WTC11 (cell line): ENCODE data around the gene PRAC2.

Source experiments
- ATF1 ChIP-seq: sonication (generic); formaldehyde crosslinking; IDR thresholded peaks from 2 replicates; pipeline ENCODE4 v1.8.1; 2023; ENCODE audit warnings: mild to moderate bottlenecking, moderate library complexity, missing genetic modification reagents
- CREM ChIP-seq: sonication (generic); formaldehyde crosslinking; IDR thresholded peaks from 2 replicates; pipeline ENCODE4 v1.8.1; 2022; ENCODE audit warnings: mild to moderate bottlenecking, missing genetic modification reagents, moderate library complexity
- ETV6 ChIP-seq: sonication (generic); formaldehyde crosslinking; IDR thresholded peaks from 2 replicates; pipeline ENCODE4 v1.8.1; 2022; ENCODE audit warnings: mild to moderate bottlenecking, missing genetic modification reagents
- JUN ChIP-seq: sonication (generic); formaldehyde crosslinking; IDR thresholded peaks from 2 replicates; pipeline ENCODE4 v1.8.0; 2023; ENCODE audit warnings: mild to moderate bottlenecking, missing genetic modification reagents
- ZNF121 ChIP-seq: sonication (generic); formaldehyde crosslinking; IDR thresholded peaks from 2 replicates; pipeline ENCODE4 v1.8.0; 2023; ENCODE audit warnings: missing genetic modification reagents
- ZNF232 ChIP-seq: sonication (generic); formaldehyde crosslinking; IDR thresholded peaks from 2 replicates; pipeline ENCODE4 v1.8.0; 2022; ENCODE audit warnings: mild to moderate bottlenecking, missing genetic modification reagents
- TF ChIP-seq, protein P1 (sequence below): fragments of 200-600 bp; IDR thresholded peaks from 2 replicates; pipeline ENCODE4 v1.8.0; 2022; ENCODE audit warnings: antibody characterized with exemption
- TF ChIP-seq, protein P2 (sequence below): sonication (generic); formaldehyde crosslinking; IDR thresholded peaks from 2 replicates; pipeline ENCODE4 v1.8.0; 2022; ENCODE audit warnings: mild to moderate bottlenecking, missing genetic modification reagents
- TF ChIP-seq, protein P3 (sequence below): sonication (generic); formaldehyde crosslinking; IDR thresholded peaks from 2 replicates; pipeline ENCODE4 v1.8.1; 2022; ENCODE audit warnings: low read depth, missing genetic modification reagents, borderline replicate concordance
- TF ChIP-seq, protein P4 (sequence below): sonication (generic); formaldehyde crosslinking; IDR thresholded peaks from 2 replicates; pipeline ENCODE4 v1.8.1; 2022; ENCODE audit warnings: low read depth, mild to moderate bottlenecking, moderate library complexity, missing genetic modification reagents, borderline replicate concordance

DNA sequence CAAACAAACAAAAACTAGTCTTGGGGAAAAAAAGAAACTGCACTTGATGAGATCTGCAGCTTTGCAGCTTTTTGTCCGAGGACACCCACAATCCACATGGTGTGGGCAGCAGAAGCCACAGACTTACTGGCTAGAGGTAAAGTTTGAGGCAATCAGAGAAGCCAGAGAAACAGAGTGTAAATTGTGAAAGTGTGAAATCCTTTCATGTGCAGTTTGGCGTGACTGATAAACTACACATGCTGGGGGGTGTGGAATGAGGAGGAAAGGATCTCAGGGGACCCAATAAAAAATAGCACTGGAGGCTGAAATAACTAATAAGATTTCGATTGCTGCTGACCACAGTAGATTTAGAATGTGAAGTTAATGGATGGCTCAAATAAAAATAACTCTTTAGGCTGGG, 48.0 kb downstream of the PRAC2 start:
- TF ChIP-seq ZNF121 (CRISPR knock-in tag) (no peak), ZNF232 (CRISPR knock-in tag) (no peak), ATF1 (no peak), JUN (CRISPR knock-in tag) (no peak), ETV6 (CRISPR knock-in tag) (no peak), CREM (CRISPR knock-in tag) (no peak)
- TF ChIP-seq, protein P1, sequence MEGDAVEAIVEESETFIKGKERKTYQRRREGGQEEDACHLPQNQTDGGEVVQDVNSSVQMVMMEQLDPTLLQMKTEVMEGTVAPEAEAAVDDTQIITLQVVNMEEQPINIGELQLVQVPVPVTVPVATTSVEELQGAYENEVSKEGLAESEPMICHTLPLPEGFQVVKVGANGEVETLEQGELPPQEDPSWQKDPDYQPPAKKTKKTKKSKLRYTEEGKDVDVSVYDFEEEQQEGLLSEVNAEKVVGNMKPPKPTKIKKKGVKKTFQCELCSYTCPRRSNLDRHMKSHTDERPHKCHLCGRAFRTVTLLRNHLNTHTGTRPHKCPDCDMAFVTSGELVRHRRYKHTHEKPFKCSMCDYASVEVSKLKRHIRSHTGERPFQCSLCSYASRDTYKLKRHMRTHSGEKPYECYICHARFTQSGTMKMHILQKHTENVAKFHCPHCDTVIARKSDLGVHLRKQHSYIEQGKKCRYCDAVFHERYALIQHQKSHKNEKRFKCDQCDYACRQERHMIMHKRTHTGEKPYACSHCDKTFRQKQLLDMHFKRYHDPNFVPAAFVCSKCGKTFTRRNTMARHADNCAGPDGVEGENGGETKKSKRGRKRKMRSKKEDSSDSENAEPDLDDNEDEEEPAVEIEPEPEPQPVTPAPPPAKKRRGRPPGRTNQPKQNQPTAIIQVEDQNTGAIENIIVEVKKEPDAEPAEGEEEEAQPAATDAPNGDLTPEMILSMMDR: no peak
- TF ChIP-seq, protein P2, sequence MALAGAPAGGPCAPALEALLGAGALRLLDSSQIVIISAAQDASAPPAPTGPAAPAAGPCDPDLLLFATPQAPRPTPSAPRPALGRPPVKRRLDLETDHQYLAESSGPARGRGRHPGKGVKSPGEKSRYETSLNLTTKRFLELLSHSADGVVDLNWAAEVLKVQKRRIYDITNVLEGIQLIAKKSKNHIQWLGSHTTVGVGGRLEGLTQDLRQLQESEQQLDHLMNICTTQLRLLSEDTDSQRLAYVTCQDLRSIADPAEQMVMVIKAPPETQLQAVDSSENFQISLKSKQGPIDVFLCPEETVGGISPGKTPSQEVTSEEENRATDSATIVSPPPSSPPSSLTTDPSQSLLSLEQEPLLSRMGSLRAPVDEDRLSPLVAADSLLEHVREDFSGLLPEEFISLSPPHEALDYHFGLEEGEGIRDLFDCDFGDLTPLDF: no peak
- TF ChIP-seq, protein P3, sequence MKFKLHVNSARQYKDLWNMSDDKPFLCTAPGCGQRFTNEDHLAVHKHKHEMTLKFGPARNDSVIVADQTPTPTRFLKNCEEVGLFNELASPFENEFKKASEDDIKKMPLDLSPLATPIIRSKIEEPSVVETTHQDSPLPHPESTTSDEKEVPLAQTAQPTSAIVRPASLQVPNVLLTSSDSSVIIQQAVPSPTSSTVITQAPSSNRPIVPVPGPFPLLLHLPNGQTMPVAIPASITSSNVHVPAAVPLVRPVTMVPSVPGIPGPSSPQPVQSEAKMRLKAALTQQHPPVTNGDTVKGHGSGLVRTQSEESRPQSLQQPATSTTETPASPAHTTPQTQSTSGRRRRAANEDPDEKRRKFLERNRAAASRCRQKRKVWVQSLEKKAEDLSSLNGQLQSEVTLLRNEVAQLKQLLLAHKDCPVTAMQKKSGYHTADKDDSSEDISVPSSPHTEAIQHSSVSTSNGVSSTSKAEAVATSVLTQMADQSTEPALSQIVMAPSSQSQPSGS (CRISPR knock-in tag): no peak
- TF ChIP-seq, protein P4, sequence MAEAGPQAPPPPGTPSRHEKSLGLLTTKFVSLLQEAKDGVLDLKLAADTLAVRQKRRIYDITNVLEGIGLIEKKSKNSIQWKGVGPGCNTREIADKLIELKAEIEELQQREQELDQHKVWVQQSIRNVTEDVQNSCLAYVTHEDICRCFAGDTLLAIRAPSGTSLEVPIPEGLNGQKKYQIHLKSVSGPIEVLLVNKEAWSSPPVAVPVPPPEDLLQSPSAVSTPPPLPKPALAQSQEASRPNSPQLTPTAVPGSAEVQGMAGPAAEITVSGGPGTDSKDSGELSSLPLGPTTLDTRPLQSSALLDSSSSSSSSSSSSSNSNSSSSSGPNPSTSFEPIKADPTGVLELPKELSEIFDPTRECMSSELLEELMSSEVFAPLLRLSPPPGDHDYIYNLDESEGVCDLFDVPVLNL (CRISPR knock-in tag): no peak
